C1 segment of cervical spinal cord (tissue), 14 donors: ENCODE measurements around the gene MSH3.
"Not testable (repeated sequence)": the region's sequence is repeated elsewhere in the genome, so short reads cannot be mapped to it uniquely, and the experiment has no call there.

Experiments
- DNase-seq, 14 donors: peaks; one replicate each; lab custom pipeline; 2025; lab: John Stamatoyannopoulos, UW

The MSH3 gene

GRCh38 chr5:80656425-80656824 is 2.0 kb downstream of the MSH3 start:
- no peak for DNase-seq

GRCh38 chr5:80659106-80659505 is 4.7 kb downstream of the MSH3 start:
- no peak for DNase-seq

- not testable (repeated sequence) for DNase-seq
Measured at GRCh38 chr5:80660661-80661060, 6.2 kb downstream of the MSH3 start.

GRCh38 chr5:80662108-80662507 is 7.7 kb downstream of the MSH3 start:
- no peak for DNase-seq

GRCh38 chr5:80665057-80665456 is 10.6 kb downstream of the MSH3 start:
- no peak for DNase-seq

- no peak for DNase-seq
Measured at GRCh38 chr5:80667384-80667783, 12.9 kb downstream of the MSH3 start.

- DNase-seq: no peak
Measured at GRCh38 chr5:80668016-80668969, 13.8 kb downstream of the MSH3 start.

GRCh38 chr5:80672140-80672736 is 17.8 kb downstream of the MSH3 start:
- DNase-seq: peak in 8 of 14 donors; percentile 5 to 43 (median 10)

- DNase-seq: no peak
Measured at GRCh38 chr5:80676706-80677105, 22.3 kb downstream of the MSH3 start.

GRCh38 chr5:80686757-80687156 is 32.3 kb downstream of the MSH3 start:
- no peak for DNase-seq

- no peak for DNase-seq
Measured at GRCh38 chr5:80688648-80689420, 34.4 kb downstream of the MSH3 start.

GRCh38 chr5:80689627-80690026 is 35.2 kb downstream of the MSH3 start:
- no peak for DNase-seq

GRCh38 chr5:80695666-80696065 is 41.2 kb downstream of the MSH3 start:
- DNase-seq: no peak

- DNase-seq: no peak
Measured at GRCh38 chr5:80696450-80696849, 42.0 kb downstream of the MSH3 start.

GRCh38 chr5:80697100-80697499 is 42.6 kb downstream of the MSH3 start:
- no peak for DNase-seq

GRCh38 chr5:80698369-80698768 is 43.9 kb downstream of the MSH3 start:
- DNase-seq: no peak

- DNase-seq: no peak
Measured at GRCh38 chr5:80701597-80701996, 47.1 kb downstream of the MSH3 start.

GRCh38 chr5:80703291-80703690 is 48.8 kb downstream of the MSH3 start:
- DNase-seq: no peak

GRCh38 chr5:80703747-80704146 is 49.3 kb downstream of the MSH3 start:
- DNase-seq: no peak

GRCh38 chr5:80704221-80704620 is 49.8 kb downstream of the MSH3 start:
- DNase-seq: no peak

- DNase-seq: no peak
Measured at GRCh38 chr5:80705216-80705769, 50.8 kb downstream of the MSH3 start.

- DNase-seq: no peak
Measured at GRCh38 chr5:80705801-80706200, 51.3 kb downstream of the MSH3 start.
